ENCODE results near the gene GCSAM. TPM values are rescaled to one million over a fixed set of nuclear protein-coding genes. Genes with fewer than 3 reads are reported as not detected.

The GCSAM gene
- total and polyA plus RNA-seq, 2 donors (not counting 3 experiments of a cell fraction or from before 2014, with no cell fraction given) = not detected

GRCh38 chr3:112124907-112125607, 8.0 kb downstream of the GCSAM start:
- Histone ChIP-seq H2AFZ (ENCODE audit: low read depth, low read length) (no peak overlapping the region), H3K36me3 (ENCODE audit: control insufficient read depth in 2 of 2, extremely low read depth in 1 of 2, insufficient read depth in 2 of 2, low read length in 2 of 2) (no peaks in the 10 kb centered on the region), H3K4me1 (ENCODE audit: control insufficient read depth, extremely low read depth, insufficient read depth, low read length) (no peaks in the 10 kb centered on the region), H3K9me3 (replicated peaks; ENCODE audit: control insufficient read depth, insufficient read depth, low read length) (no peaks in the 10 kb centered on the region), H3K27me3 (ENCODE audit: control insufficient read depth in 2 of 2, insufficient read depth in 2 of 2, low read length in 2 of 2) (no peaks in the 10 kb centered on the region), H3K4me2 (ENCODE audit: insufficient read depth, low read length) (no peak overlapping the region), H3K27ac (ENCODE audit: insufficient read depth, low read depth, low read length) (no peak overlapping the region), H3K9me1 (replicated peaks; ENCODE audit: control insufficient read depth, extremely low read depth, insufficient read depth, low read length) (no peaks in the 10 kb centered on the region), H3K79me2 (ENCODE audit: control insufficient read depth, insufficient read depth, low read length) (no peaks in the 10 kb centered on the region), H4K20me1 (replicated peaks; ENCODE audit: control insufficient read depth, extremely low read depth, insufficient read depth, low read length) (no peaks in the 10 kb centered on the region), H3K9ac (replicated peaks; ENCODE audit: extremely low read depth, insufficient read depth, low read length) (no peak overlapping the region), H3K4me3 (replicated peaks in 1 of 3; ENCODE audit: insufficient read depth in 1 of 3, low read depth in 1 of 3, low read length in 3 of 3) (no peak overlapping the region)
- ChIA-PET POLR2A (no interaction called here), CTCF (interaction anchor here (1.3 to 4.3 kb wide), 4 partner anchors 13 to 27 kb away, joined by 3 to 26 read pairs (median 10); no protein-coding TSS in a partner anchor)
- FAIRE-seq = no peak
- BruUV-seq (replicated peaks) = no TSS peak
- no peak for TF ChIP-seq POLR2A (IDR thresholded peaks at IDR 0.05; ENCODE audit: low read depth, low read length)
- TF ChIP-seq CTCF (IDR thresholded peaks at IDR 0.05; ENCODE audit: extremely low read depth in 1 of 2, insufficient read depth in 1 of 2, low read depth in 1 of 2, low read length in 2 of 2) = no peak
- no peak for TF ChIP-seq MYC (IDR thresholded peaks at IDR 0.05; ENCODE audit: low read depth, low read length)
- no peak for TF ChIP-seq POLR2AphosphoS5 (IDR thresholded peaks at IDR 0.05; ENCODE audit: insufficient read depth, low read depth, low read length)
- TF ChIP-seq EZH2 (IDR thresholded peaks at IDR 0.05; ENCODE audit: borderline replicate concordance, low read depth, low read length, severe bottlenecking) = no peak
- TF ChIP-seq JUN (IDR thresholded peaks at IDR 0.05; ENCODE audit: borderline replicate concordance, insufficient read depth, insufficient read length, low read depth) = no peak
- TF ChIP-seq MAX (IDR thresholded peaks at IDR 0.05; ENCODE audit: insufficient read depth, insufficient read length) = no peak
- TF ChIP-seq FOS (IDR thresholded peaks at IDR 0.05; ENCODE audit: borderline replicate concordance, insufficient read depth, low read length) = no peak
- no peak for TF ChIP-seq GATA2 (IDR thresholded peaks at IDR 0.05; ENCODE audit: insufficient read depth, insufficient read length, low read depth, low read length)
- DNase-seq (ENCODE audit: low read depth, low spot score) = no peak
- dilution Hi-C loops (cut with MboI; ENCODE audit: extremely low pct_ligation_motif_present, low sequenced_read_pairs) = no loop called here
- intact Hi-C loops (cut with micrococcal nuclease) = no loop called here

All from endothelial cell of umbilical vein (primary cell).